HepG2 (cell line): ENCODE measurements around the gene SERPINA3.

ENCODE experiments used
- FOXJ3 ChIP-seq: sonication (generic); formaldehyde crosslinking; IDR thresholded peaks from 2 replicates; pipeline ENCODE4 v1.4.0; 2020; ENCODE audit warnings: missing genetic modification reagents, mild to moderate bottlenecking, borderline replicate concordance
- MAX ChIP-seq: IDR thresholded peaks from 2 replicates; pipeline ENCODE4 v1.6.1; 2012; ENCODE audit warnings: inconsistent platforms
- NCOR1 ChIP-seq: fragments of 200-600 bp; sonication (generic); IDR thresholded peaks from 2 replicates; pipeline ENCODE4 v1.7.0; 2017; ENCODE audit warnings: antibody characterized with exemption, low read length, borderline replicate concordance
- ZNF160 ChIP-seq: sonication (generic); formaldehyde crosslinking; IDR thresholded peaks from 2 replicates; pipeline ENCODE4 v1.8.0; 2022; ENCODE audit warnings: mild to moderate bottlenecking, inconsistent platforms, missing genetic modification reagents

- no peak for TF ChIP-seq ZNF160
- TF ChIP-seq FOXJ3 (CRISPR knock-in tag): no peak
- TF ChIP-seq MAX: no peak
- no peak for TF ChIP-seq NCOR1
Observed at GRCh38 chr14:94617366-94617941, 5.3 kb downstream of the SERPINA3 start.
